T-helper 1 cell treated with Interleukin-12 subunit alpha and Interleukin-12 subunit beta and Interleukin-4 antibody, amounts not matched to agents 30 μg/mL and 1 μg/mL, for 36 hours (primary cell): ENCODE results near the gene NCF2.

ENCODE experiments used
- H3K27ac Mint-ChIP-seq: one replicate; pipeline ENCODE4 v1.8.0; 2021; ENCODE audit warnings: mild to moderate bottlenecking, mixed read lengths
- H3K27me3 Mint-ChIP-seq: one replicate; pipeline ENCODE4 v1.8.0; 2021; ENCODE audit warnings: low read depth, mixed read lengths
- H3K36me3 Mint-ChIP-seq: one replicate; pipeline ENCODE4 v1.8.0; 2021; ENCODE audit warnings: low read depth, mixed read lengths
- H3K4me1 Mint-ChIP-seq: one replicate; pipeline ENCODE4 v1.8.0; 2021; ENCODE audit warnings: low read depth, mixed read lengths
- H3K4me3 Mint-ChIP-seq: one replicate; pipeline ENCODE4 v1.8.0; 2021; ENCODE audit warnings: mild to moderate bottlenecking, moderate library complexity, mixed read lengths
- H3K9me3 Mint-ChIP-seq: one replicate; pipeline ENCODE4 v1.8.0; 2021; ENCODE audit warnings: mixed read lengths

NCF2 gene

DNA sequence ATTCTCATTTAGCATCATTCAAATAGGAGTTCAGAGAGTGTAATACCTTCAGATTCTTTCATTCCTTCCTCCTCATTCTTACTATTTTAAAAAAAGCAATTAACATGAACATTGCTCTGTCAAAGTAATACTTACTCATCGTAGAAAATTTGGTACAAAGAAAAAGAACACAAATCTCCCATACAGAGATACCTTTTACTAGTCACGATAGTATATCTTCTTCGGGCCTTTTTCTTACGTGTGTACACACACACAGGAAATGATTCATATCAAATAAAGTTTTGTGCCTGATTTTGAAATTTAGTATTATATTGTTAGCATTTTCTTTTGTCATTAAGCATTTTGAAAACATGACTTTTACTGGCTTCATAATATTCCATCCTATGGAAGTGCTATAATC lies 52.9 kb downstream of the NCF2 start:
- Mint-ChIP-seq H3K36me3 (peaks cover 54% of the 10 kb centered on the region), H3K27ac (no peak overlapping the region), H3K4me1 (peaks cover 6% of the 10 kb centered on the region)

DNA sequence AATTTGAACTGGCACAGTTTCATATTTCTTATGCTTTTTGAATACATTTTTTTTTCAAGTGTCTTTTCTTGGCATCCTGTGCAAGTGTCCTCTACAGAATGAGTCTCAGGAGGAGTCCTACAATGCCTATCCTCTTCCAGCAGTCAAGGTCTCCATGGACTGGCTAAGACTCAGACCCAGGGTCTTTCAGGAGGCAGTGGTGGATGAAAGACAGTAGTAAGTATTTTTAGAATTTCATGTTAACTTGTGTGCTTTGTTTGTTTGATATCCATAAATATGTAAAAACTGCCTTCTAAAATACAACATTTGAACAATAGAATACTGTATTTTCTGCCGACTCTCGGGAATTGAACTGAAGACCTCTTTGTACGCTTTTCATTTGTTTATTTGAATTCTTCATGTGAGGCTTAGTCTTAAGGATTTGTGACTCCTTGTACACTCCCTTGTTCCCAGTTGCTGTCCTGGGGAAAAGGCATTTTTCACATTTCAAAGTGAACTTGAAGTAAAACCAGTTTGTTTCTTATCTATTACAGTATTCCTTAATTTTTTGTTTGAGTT lies 56.6 kb downstream of the NCF2 start:
- H3K27ac Mint-ChIP-seq: no peak overlapping the region
- peaks cover 2% of the 10 kb centered on the region for H3K4me1 Mint-ChIP-seq
- no peak overlapping the region for H3K4me3 Mint-ChIP-seq
- H3K27me3 Mint-ChIP-seq: no peaks in the 10 kb centered on the region
- no peaks in the 10 kb centered on the region for H3K9me3 Mint-ChIP-seq
- peaks cover 43% of the 10 kb centered on the region for H3K36me3 Mint-ChIP-seq

More for the DNA sequence above, 52.9 kb downstream of the NCF2 start:
- H3K27me3 Mint-ChIP-seq: no peaks in the 10 kb centered on the region
- H3K9me3 Mint-ChIP-seq: no peaks in the 10 kb centered on the region
- H3K4me3 Mint-ChIP-seq: no peak overlapping the region

DNA sequence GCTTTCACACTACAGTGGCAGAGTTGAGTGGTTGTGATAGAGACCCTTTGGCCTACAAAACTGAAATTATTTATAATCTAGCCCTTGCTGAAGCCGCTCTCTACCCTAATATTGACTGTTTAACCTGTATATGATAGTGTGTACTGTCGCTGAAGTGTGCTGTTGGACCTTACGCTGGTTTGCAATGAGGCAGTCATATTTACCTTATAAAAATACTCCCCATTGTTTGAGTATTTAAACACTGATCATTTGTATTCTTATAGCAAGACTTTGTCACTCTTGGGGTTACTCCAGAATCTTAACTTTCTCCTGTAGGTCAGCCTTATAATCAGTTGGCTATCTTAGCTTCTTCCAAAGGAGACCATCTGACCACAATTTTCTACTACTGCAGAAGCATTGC lies 61.7 kb downstream of the NCF2 start:
- H3K27me3 Mint-ChIP-seq: no peaks in the 10 kb centered on the region
- no peak overlapping the region for H3K4me3 Mint-ChIP-seq
- H3K27ac Mint-ChIP-seq: no peak overlapping the region
- peaks cover 27% of the 10 kb centered on the region for H3K36me3 Mint-ChIP-seq
- H3K4me1 Mint-ChIP-seq: no peaks in the 10 kb centered on the region
- no peaks in the 10 kb centered on the region for H3K9me3 Mint-ChIP-seq

- no peaks in the 10 kb centered on the region for H3K27me3 Mint-ChIP-seq
- no peak overlapping the region for H3K27ac Mint-ChIP-seq
- no peaks in the 10 kb centered on the region for H3K9me3 Mint-ChIP-seq
- H3K4me1 Mint-ChIP-seq: peaks cover 9% of the 10 kb centered on the region
- H3K4me3 Mint-ChIP-seq: no peak overlapping the region
- peaks cover 33% of the 10 kb centered on the region for H3K36me3 Mint-ChIP-seq
Observed at GRCh38 chr1:183522104-183522503, 68.2 kb downstream of the NCF2 start.

GRCh38 chr1:183520379-183520778 lies 69.9 kb downstream of the NCF2 start:
- H3K4me3 Mint-ChIP-seq: no peak overlapping the region
- no peaks in the 10 kb centered on the region for H3K27me3 Mint-ChIP-seq
- H3K9me3 Mint-ChIP-seq: no peaks in the 10 kb centered on the region
- H3K27ac Mint-ChIP-seq: no peak overlapping the region
- peaks cover 37% of the 10 kb centered on the region for H3K36me3 Mint-ChIP-seq
- H3K4me1 Mint-ChIP-seq: peaks cover 12% of the 10 kb centered on the region

- Mint-ChIP-seq H3K4me1 (peaks cover 24% of the 10 kb centered on the region), H3K27me3 (no peaks in the 10 kb centered on the region), H3K4me3 (no peak overlapping the region), H3K27ac (no peak overlapping the region), H3K36me3 (peaks cover 34% of the 10 kb centered on the region), H3K9me3 (no peaks in the 10 kb centered on the region)
Observed at GRCh38 chr1:183517401-183517800, 72.9 kb downstream of the NCF2 start.

- Mint-ChIP-seq H3K36me3 (peaks cover 31% of the 10 kb centered on the region), H3K9me3 (no peaks in the 10 kb centered on the region), H3K27ac (no peak overlapping the region), H3K4me1 (peaks cover 22% of the 10 kb centered on the region), H3K4me3 (no peak overlapping the region), H3K27me3 (no peaks in the 10 kb centered on the region)
Observed at GRCh38 chr1:183516725-183517124, 73.5 kb downstream of the NCF2 start.

GRCh38 chr1:183515002-183515689 lies 75.1 kb downstream of the NCF2 start:
- Mint-ChIP-seq H3K27me3 (no peaks in the 10 kb centered on the region), H3K36me3 (peaks cover 22% of the 10 kb centered on the region), H3K4me3 (no peak overlapping the region), H3K4me1 (peaks cover 25% of the 10 kb centered on the region), H3K9me3 (no peaks in the 10 kb centered on the region), H3K27ac (no peak overlapping the region)

- Mint-ChIP-seq H3K36me3 (peaks cover 19% of the 10 kb centered on the region), H3K9me3 (no peaks in the 10 kb centered on the region), H3K27ac (no peak overlapping the region), H3K4me3 (no peak overlapping the region), H3K27me3 (no peaks in the 10 kb centered on the region), H3K4me1 (peaks cover 25% of the 10 kb centered on the region)
Observed at GRCh38 chr1:183514235-183514634, 76.0 kb downstream of the NCF2 start.

- H3K27me3 Mint-ChIP-seq: no peaks in the 10 kb centered on the region
- peaks cover 15% of the 10 kb centered on the region for H3K36me3 Mint-ChIP-seq
- H3K9me3 Mint-ChIP-seq: no peaks in the 10 kb centered on the region
- no peak overlapping the region for H3K4me3 Mint-ChIP-seq
- no peak overlapping the region for H3K27ac Mint-ChIP-seq
- peaks cover 25% of the 10 kb centered on the region for H3K4me1 Mint-ChIP-seq
Observed at GRCh38 chr1:183512450-183512849, 77.8 kb downstream of the NCF2 start.

- Mint-ChIP-seq H3K27me3 (no peaks in the 10 kb centered on the region), H3K36me3 (peaks cover 3% of the 10 kb centered on the region), H3K9me3 (no peaks in the 10 kb centered on the region), H3K4me1 (peaks cover 13% of the 10 kb centered on the region), H3K27ac (no peak overlapping the region), H3K4me3 (no peak overlapping the region)
Observed at GRCh38 chr1:183508694-183509093, 81.6 kb downstream of the NCF2 start.

DNA sequence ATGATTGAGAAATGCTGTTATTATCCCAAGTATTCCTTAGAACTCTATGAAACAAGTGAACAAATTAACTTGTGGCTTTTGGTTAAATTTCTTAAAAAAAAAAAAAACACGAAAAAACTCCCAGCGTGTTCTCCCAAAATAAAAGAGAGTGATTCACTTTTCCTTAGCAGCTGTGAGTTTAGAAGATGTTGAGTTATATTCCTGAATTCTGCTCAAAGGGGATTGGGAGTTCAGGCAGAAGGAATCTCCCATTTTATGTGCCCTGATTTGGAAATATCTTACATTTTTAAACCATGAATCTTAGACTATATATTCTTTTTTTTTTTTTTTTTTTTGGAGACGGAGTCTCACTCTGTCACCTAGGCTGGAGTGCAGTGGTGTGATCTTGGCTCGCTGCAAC lies 83.7 kb downstream of the NCF2 start:
- Mint-ChIP-seq H3K4me1 (peaks cover 20% of the 10 kb centered on the region), H3K9me3 (no peaks in the 10 kb centered on the region), H3K4me3 (no peak overlapping the region), H3K27me3 (no peaks in the 10 kb centered on the region), H3K27ac (no peak overlapping the region), H3K36me3 (peaks cover 2% of the 10 kb centered on the region)
